ENCODE results near the gene DNAH8.

The DNAH8 gene

GRCh38 chr6:38976051-38976450, 260.9 kb downstream of the DNAH8 start:
- DNase-seq = no peak

GRCh38 chr6:38976801-38977500, 261.8 kb downstream of the DNAH8 start:
- DNase-seq = no peak

GRCh38 chr6:38978139-38978704, 263.1 kb downstream of the DNAH8 start:
- DNase-seq = no peak

- DNase-seq = no peak
Measured at GRCh38 chr6:38982470-38982869, 267.4 kb downstream of the DNAH8 start.

GRCh38 chr6:38984723-38985122, 269.6 kb downstream of the DNAH8 start:
- DNase-seq = no peak

GRCh38 chr6:38985839-38986238, 270.7 kb downstream of the DNAH8 start:
- DNase-seq = no peak

- no peak for DNase-seq
Measured at GRCh38 chr6:38987503-38987902, 272.4 kb downstream of the DNAH8 start.

GRCh38 chr6:38988736-38989449, 273.8 kb downstream of the DNAH8 start:
- no peak for DNase-seq

GRCh38 chr6:38990475-38990874, 275.4 kb downstream of the DNAH8 start:
- DNase-seq = no peak

- DNase-seq = no peak
Measured at GRCh38 chr6:38996676-38997075, 281.6 kb downstream of the DNAH8 start.

GRCh38 chr6:38997128-38997761, 282.1 kb downstream of the DNAH8 start:
- DNase-seq = no peak

- no peak for DNase-seq
Measured at GRCh38 chr6:39003072-39003471, 288.0 kb downstream of the DNAH8 start.

- DNase-seq = no peak
Measured at GRCh38 chr6:39003492-39003891, 288.4 kb downstream of the DNAH8 start.

- DNase-seq = no peak
Measured at GRCh38 chr6:39004801-39005200, 289.7 kb downstream of the DNAH8 start.

- DNase-seq = no peak
Measured at GRCh38 chr6:39005774-39006173, 290.7 kb downstream of the DNAH8 start.

GRCh38 chr6:39007575-39007974, 292.5 kb downstream of the DNAH8 start:
- no peak for DNase-seq

- DNase-seq = no peak
Measured at GRCh38 chr6:39008737-39009136, 293.6 kb downstream of the DNAH8 start.

GRCh38 chr6:39009476-39009875, 294.4 kb downstream of the DNAH8 start:
- DNase-seq = no peak

GRCh38 chr6:39016839-39017546, 301.9 kb downstream of the DNAH8 start:
- no peak for DNase-seq

- DNase-seq = no peak
Measured at GRCh38 chr6:39017547-39017880, 302.4 kb downstream of the DNAH8 start.

GRCh38 chr6:39018103-39018502, 303.0 kb downstream of the DNAH8 start:
- no peak for DNase-seq

- DNase-seq = no peak
Measured at GRCh38 chr6:39020136-39020535, 305.0 kb downstream of the DNAH8 start.

- DNase-seq = no peak
Measured at GRCh38 chr6:39021041-39021440, 305.9 kb downstream of the DNAH8 start.
